Endodermal cell (in vitro differentiated cells): Measurements from ENCODE around the gene CERT1. TPM values are rescaled to one million over a fixed set of nuclear protein-coding genes. Genes with fewer than 3 reads are reported as not detected.

Source experiments
- DNase-seq: peaks from one replicate; pipeline ENCODE4 v3.0.0-alpha.2; 2017
- H3K27ac ChIP-seq: 2 replicates; pipeline ENCODE4 v1.5.1; 2013; ENCODE audit warnings: mild to moderate bottlenecking, low read depth, low read length, moderate library complexity
- H3K27me3 ChIP-seq: 2 replicates; pipeline ENCODE4 v1.6.1; 2013; ENCODE audit warnings: mild to moderate bottlenecking, low read length, moderate library complexity; ENCODE audit not compliant: insufficient read depth, control insufficient read depth, poor library complexity, severe bottlenecking
- H3K36me3 ChIP-seq: 2 replicates; pipeline ENCODE4 v1.7.0; 2013; ENCODE audit warnings: mild to moderate bottlenecking, low read length, moderate library complexity; ENCODE audit not compliant: control insufficient read depth, insufficient read depth
- H3K4me1 ChIP-seq: one replicate; pipeline ENCODE4 v1.7.0; 2013; ENCODE audit warnings: low read length; ENCODE audit not compliant: control insufficient read depth, insufficient read depth
- H3K4me3 ChIP-seq: 2 replicates; pipeline ENCODE4 v1.5.1; 2013; ENCODE audit warnings: mild to moderate bottlenecking, low read length, moderate library complexity
- H3K9ac ChIP-seq: 2 replicates; pipeline ENCODE4 v1.6.1; 2013; ENCODE audit warnings: mild to moderate bottlenecking, low read length, moderate library complexity; ENCODE audit not compliant: poor library complexity, severe bottlenecking; ENCODE audit errors: extremely low read depth
- H3K9me3 ChIP-seq: 2 replicates; pipeline ENCODE4 v1.6.1; 2013; ENCODE audit warnings: mild to moderate bottlenecking, low read length, moderate library complexity; ENCODE audit not compliant: control insufficient read depth
- H3K27ac Mint-ChIP-seq: 2 replicates; pipeline ENCODE4 v1.8.0; 2020; ENCODE audit warnings: mixed read lengths
- H3K27me3 Mint-ChIP-seq: 2 replicates; pipeline ENCODE4 v1.8.0; 2021; ENCODE audit warnings: mild to moderate bottlenecking, mixed read lengths; ENCODE audit not compliant: insufficient read depth
- H3K36me3 Mint-ChIP-seq: 2 replicates; pipeline ENCODE4 v1.8.0; 2020; ENCODE audit warnings: low read depth, mixed read lengths
- H3K4me1 Mint-ChIP-seq: 2 replicates; pipeline ENCODE4 v1.8.0; 2020; ENCODE audit warnings: mixed read lengths
- H3K4me3 Mint-ChIP-seq: 2 replicates; pipeline ENCODE4 v1.8.0; 2020; ENCODE audit warnings: mild to moderate bottlenecking, moderate library complexity, mixed read lengths
- H3K9me3 Mint-ChIP-seq: 2 replicates; pipeline ENCODE4 v1.8.0; 2020; ENCODE audit warnings: mild to moderate bottlenecking, mixed read lengths
- WGBS, 2 experiments: methylation state at CpG; one replicate each; pipeline versions ENCODE4 v1.1.5 to v1.1.7; 2013; ENCODE audit warnings: missing lambda C conversion rate in 2 of 2, mixed read lengths in 1 of 2; ENCODE audit not compliant: insufficient coverage in 1 of 2, insufficient read length in 1 of 2; 5-methylcytosine and 5-hydroxymethylcytosine counted together
- total RNA-seq, 2 donors: library from RNA; stranded (reverse); fragmentation: NEBNext Ultra II Directional in 1 of 2; extraction: Animal tissue kit (Norgen Biotek cat#: 25700) in 1 of 2; gene quantifications; 2 replicates in 1 of 2; 3 replicates in 1 of 2; pipeline ENCODE4 v1.2.1, GENCODE V29; 2021
- TF ChIP-seq, protein P1 (sequence below): fragments of 200-600 bp; sonication (generic); conservative IDR thresholded peaks from 2 replicates; pipeline ENCODE4 v1.5.0; 2021; ENCODE audit warnings: antibody characterized with exemption, mild to moderate bottlenecking

The CERT1 gene
- total RNA-seq, 2 donors from 2014 or later = 51.0 to 73.5 TPM

DNA sequence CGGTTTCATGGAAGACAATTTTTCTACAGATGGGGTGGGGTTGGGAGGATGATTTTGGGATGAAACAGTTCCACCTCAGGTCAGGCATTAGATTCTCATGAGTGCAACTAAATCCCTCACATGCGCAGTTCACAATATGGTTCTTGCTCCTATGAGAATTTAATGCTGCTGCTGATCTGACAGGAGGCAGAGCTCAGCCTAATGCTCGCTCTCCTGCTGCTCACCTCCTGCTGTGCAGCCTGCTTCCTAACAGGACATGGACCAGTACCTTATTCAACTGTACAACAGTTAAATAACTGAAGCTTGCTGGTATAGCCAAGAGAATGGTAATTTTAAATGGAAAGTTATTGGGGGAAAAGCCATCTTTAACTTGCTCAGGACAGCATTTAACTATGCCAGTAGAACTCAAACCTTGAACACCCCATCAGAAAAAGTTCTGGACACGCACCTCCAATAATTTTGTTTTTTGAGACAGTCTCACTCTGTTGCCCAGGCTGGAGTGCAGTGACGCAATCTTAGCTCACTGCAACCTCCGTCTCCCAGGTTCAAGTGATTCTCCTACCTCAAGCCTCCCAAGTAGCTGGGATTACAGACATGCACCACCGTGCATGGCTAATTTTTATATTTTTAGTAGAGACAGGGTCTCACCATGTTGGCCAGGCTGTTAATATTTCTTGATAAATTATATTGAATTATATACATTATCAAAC is 146.7 kb downstream of the CERT1 start:
- Histone ChIP-seq H3K9ac (no peak overlapping the region), H3K27ac (no peak overlapping the region), H3K36me3 (peaks cover 39% of the 10 kb centered on the region), H3K4me3 (no peak overlapping the region), H3K9me3 (no peaks in the 10 kb centered on the region), H3K27me3 (no peaks in the 10 kb centered on the region), H3K4me1 (peaks cover 10% of the 10 kb centered on the region)
- TF ChIP-seq, protein P1, sequence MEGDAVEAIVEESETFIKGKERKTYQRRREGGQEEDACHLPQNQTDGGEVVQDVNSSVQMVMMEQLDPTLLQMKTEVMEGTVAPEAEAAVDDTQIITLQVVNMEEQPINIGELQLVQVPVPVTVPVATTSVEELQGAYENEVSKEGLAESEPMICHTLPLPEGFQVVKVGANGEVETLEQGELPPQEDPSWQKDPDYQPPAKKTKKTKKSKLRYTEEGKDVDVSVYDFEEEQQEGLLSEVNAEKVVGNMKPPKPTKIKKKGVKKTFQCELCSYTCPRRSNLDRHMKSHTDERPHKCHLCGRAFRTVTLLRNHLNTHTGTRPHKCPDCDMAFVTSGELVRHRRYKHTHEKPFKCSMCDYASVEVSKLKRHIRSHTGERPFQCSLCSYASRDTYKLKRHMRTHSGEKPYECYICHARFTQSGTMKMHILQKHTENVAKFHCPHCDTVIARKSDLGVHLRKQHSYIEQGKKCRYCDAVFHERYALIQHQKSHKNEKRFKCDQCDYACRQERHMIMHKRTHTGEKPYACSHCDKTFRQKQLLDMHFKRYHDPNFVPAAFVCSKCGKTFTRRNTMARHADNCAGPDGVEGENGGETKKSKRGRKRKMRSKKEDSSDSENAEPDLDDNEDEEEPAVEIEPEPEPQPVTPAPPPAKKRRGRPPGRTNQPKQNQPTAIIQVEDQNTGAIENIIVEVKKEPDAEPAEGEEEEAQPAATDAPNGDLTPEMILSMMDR = no peak
- Mint-ChIP-seq H3K4me3 (no peak overlapping the region), H3K9me3 (no peaks in the 10 kb centered on the region), H3K27me3 (no peaks in the 10 kb centered on the region), H3K4me1 (peaks cover 27% of the 10 kb centered on the region), H3K36me3 (peaks cover 28% of the 10 kb centered on the region), H3K27ac (peak overlapping the region; percentile 10)
- 97% methylated on average over 5 to 7 of the region's 7 CpGs for WGBS, 2 experiments
- peak; percentile 62 for DNase-seq

DNA sequence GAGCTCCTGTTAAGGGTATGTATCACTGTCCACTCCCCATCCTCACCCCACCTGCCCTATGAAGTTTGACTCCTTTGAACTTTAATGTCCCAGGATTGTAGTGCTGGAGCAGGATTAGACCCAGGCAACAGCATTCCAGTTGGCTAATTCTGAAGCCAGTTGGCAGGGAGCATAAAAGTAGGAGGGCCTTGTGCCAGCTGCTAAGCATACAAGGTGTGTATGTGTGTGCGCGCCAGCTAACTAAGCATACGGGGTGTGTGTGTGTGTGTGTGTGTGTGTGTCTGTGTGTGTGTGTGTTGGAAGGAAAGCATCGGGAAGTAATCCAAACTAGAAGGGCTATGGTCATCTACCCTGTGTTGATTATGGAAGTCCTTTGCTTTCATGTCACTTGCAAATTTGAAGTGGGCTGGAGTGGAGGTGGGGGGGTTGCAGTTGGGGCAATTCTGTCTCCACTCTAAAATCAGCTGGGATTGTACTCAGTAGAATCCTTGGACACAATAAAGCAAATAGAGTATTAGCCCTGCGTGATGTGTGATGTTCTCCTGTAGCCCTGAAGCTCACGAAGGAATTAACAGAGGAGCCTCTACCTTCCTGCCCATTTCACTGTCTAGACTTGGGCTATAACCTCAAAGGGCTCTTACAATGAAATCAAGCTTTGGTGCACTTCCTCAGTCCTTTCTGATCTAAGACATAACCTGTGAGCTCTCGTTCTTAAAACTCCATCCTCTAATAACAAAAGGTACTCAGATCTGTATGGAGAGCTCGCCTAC is 147.5 kb downstream of the CERT1 start:
- no peak overlapping the region for H3K4me3 Mint-ChIP-seq
- DNase-seq = peak; percentile 56
- H3K27me3 Mint-ChIP-seq = no peaks in the 10 kb centered on the region
- H3K27me3 ChIP-seq = no peaks in the 10 kb centered on the region
- peaks cover 47% of the 10 kb centered on the region for H3K36me3 ChIP-seq
- H3K4me1 ChIP-seq = peaks cover 10% of the 10 kb centered on the region
- peak overlapping the region; percentile 16 for H3K27ac ChIP-seq
- H3K9ac ChIP-seq = no peak overlapping the region
- 94 to 100% methylated on average over 4 to 8 of the region's 8 CpGs for whole genome bisulfite sequencing, 2 experiments
- no peaks in the 10 kb centered on the region for H3K9me3 ChIP-seq
- TF ChIP-seq, protein P1 = no peak
- H3K27ac Mint-ChIP-seq = peak overlapping the region; percentile 28
- peaks cover 29% of the 10 kb centered on the region for H3K36me3 Mint-ChIP-seq
- no peak overlapping the region for H3K4me3 ChIP-seq
- H3K9me3 Mint-ChIP-seq = no peaks in the 10 kb centered on the region
- peaks cover 27% of the 10 kb centered on the region for H3K4me1 Mint-ChIP-seq

DNA sequence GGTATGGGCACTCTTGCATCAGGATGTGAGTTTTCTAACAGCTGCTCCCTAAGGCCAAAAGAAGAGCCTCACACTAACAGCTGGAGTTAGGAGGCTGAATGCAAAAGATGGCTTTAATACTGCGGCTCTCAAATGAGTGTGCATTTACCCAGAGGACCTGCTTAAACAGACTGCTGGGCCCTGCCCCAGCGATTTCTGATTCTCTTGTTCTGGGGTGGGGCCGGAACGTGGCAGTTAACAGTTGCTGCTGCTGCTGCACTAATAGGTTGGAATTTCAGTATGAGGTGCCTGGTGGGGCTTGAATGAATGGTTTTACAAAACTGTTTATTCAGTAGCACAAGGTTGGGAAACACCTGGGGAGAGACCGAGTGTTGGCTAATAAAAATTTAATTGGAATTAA is 148.3 kb downstream of the CERT1 start:
- Mint-ChIP-seq H3K4me1 (peaks cover 27% of the 10 kb centered on the region), H3K36me3 (peaks cover 31% of the 10 kb centered on the region), H3K27ac (peak overlapping the region; percentile 28), H3K4me3 (no peak overlapping the region), H3K27me3 (no peaks in the 10 kb centered on the region), H3K9me3 (no peaks in the 10 kb centered on the region)
- Histone ChIP-seq H3K36me3 (peaks cover 52% of the 10 kb centered on the region), H3K9me3 (no peaks in the 10 kb centered on the region), H3K4me3 (no peak overlapping the region), H3K4me1 (peaks cover 10% of the 10 kb centered on the region), H3K27ac (peak overlapping the region; percentile 62), H3K27me3 (no peaks in the 10 kb centered on the region), H3K9ac (no peak overlapping the region)
- TF ChIP-seq, protein P1 = no peak
- 80 to 91% methylated on average over 2 to 5 of the region's 5 CpGs for WGBS, 2 experiments
- DNase-seq = peak; percentile 59
